Liver (tissue), 9 donors: ENCODE measurements around the gene LAMA5. TPM values are rescaled to one million over a fixed set of nuclear protein-coding genes. Genes with fewer than 3 reads are reported as not detected.

Source experiments
- DNase-seq: peaks from one replicate; pipeline ENCODE4 v3.0.0-alpha.2; 2017; ENCODE audit warnings: low spot score
- H3K27ac ChIP-seq, 2 donors: one replicate each; pipeline ENCODE4 v1.7.0; 2013; ENCODE audit warnings: inconsistent platforms in 2 of 2, low read length in 2 of 2, control low read depth in 1 of 2, low read depth in 1 of 2, mild to moderate bottlenecking in 1 of 2
- H3K27me3 ChIP-seq, 4 donors: one replicate each; pipeline versions ENCODE4 v1.6.1 to v1.7.0; 2013; ENCODE audit warnings: low read length in 3 of 4, inconsistent platforms in 1 of 4, mild to moderate bottlenecking in 1 of 4, moderate library complexity in 1 of 4; ENCODE audit not compliant: control insufficient read depth in 4 of 4, insufficient read depth in 4 of 4
- H3K36me3 ChIP-seq, 4 donors: one replicate each; pipeline versions ENCODE4 v1.6.1 to v1.7.0; 2013; ENCODE audit warnings: low read length in 3 of 4, mild to moderate bottlenecking in 3 of 4, low read depth in 1 of 4, moderate library complexity in 1 of 4; ENCODE audit not compliant: control insufficient read depth in 4 of 4, insufficient read depth in 3 of 4
- H3K4me1 ChIP-seq, 4 donors: one replicate each; pipeline versions ENCODE4 v1.6.1 to v1.7.0; 2013; ENCODE audit warnings: low read length in 3 of 4, mild to moderate bottlenecking in 3 of 4, moderate library complexity in 1 of 4; ENCODE audit not compliant: control insufficient read depth in 4 of 4, insufficient read depth in 4 of 4
- H3K4me3 ChIP-seq, 3 donors: one replicate each; pipeline versions ENCODE4 v1.6.1 to v1.7.0; 2013; ENCODE audit warnings: low read length in 3 of 3, control low read depth in 1 of 3, low read depth in 1 of 3, mild to moderate bottlenecking in 1 of 3
- H3K9ac ChIP-seq, 2 donors: one replicate each; pipeline ENCODE4 v1.7.0; 2013; ENCODE audit warnings: low read length in 2 of 2, mild to moderate bottlenecking in 2 of 2, moderate library complexity in 2 of 2, control low read depth in 1 of 2, low read depth in 1 of 2
- H3K9me3 ChIP-seq, 4 donors: one replicate each; pipeline versions ENCODE4 v1.6.1 to v1.7.0; 2013; ENCODE audit warnings: low read length in 3 of 4; ENCODE audit not compliant: control insufficient read depth in 4 of 4
- ATF3 ChIP-seq: IDR thresholded peaks from 2 replicates; pipeline ENCODE4 v1.6.1; 2016; ENCODE audit warnings: antibody characterized with exemption
- CTCF ChIP-seq: fragments of 150-350 bp; IDR thresholded peaks from 2 replicates; pipeline ENCODE4 v1.5.1; 2017; ENCODE audit warnings: improper control_type of control experiment, low read depth, low read length; ENCODE audit not compliant: missing input control
- EGR1 ChIP-seq, 2 donors: IDR thresholded peaks; 2 replicates each; pipeline ENCODE4 v1.6.1; 2016 to 2018; ENCODE audit warnings: antibody characterized with exemption in 2 of 2, low read depth in 2 of 2
- FOXA1 ChIP-seq: IDR thresholded peaks from 2 replicates; pipeline ENCODE4 v1.6.1; 2016; ENCODE audit warnings: antibody characterized with exemption
- FOXA2 ChIP-seq: IDR thresholded peaks from 2 replicates; pipeline ENCODE4 v1.6.1; 2016; ENCODE audit warnings: antibody characterized with exemption
- HNF4G ChIP-seq: IDR thresholded peaks from 2 replicates; pipeline ENCODE4 v1.6.1; 2016; ENCODE audit warnings: antibody characterized with exemption
- JUND ChIP-seq, 2 donors: IDR thresholded peaks; 2 replicates each; pipeline ENCODE4 v1.6.1; 2016; ENCODE audit warnings: antibody characterized with exemption in 2 of 2
- MAX ChIP-seq: IDR thresholded peaks from 2 replicates; pipeline ENCODE4 v1.6.1; 2016; ENCODE audit warnings: antibody characterized with exemption
- RAD21 ChIP-seq, 2 donors: IDR thresholded peaks; 2 replicates each; pipeline ENCODE4 v1.6.1; 2016; ENCODE audit warnings: antibody characterized with exemption in 2 of 2, mild to moderate bottlenecking in 2 of 2
- YY1 ChIP-seq: IDR thresholded peaks from 2 replicates; pipeline ENCODE4 v1.6.1; 2016; ENCODE audit warnings: antibody characterized with exemption, mild to moderate bottlenecking
- ZBTB33 ChIP-seq: IDR thresholded peaks from 2 replicates; pipeline ENCODE4 v1.6.1; 2016; ENCODE audit warnings: antibody characterized with exemption
- WGBS: extraction: QIAGEN DNeasy Blood & Tissue Kit; methylation state at CpG from one replicate; pipeline ENCODE4 v1.1.7; 2013; 5-methylcytosine and 5-hydroxymethylcytosine counted together
- polyA plus RNA-seq, 2 donors: library from polyadenylated mRNA; stranded (reverse) in 1 of 2; unstranded in 1 of 2; fragments of 200-250 nt in 1 of 2; fragments of >200 nt in 1 of 2; fragmentation: Nextera tagmentation in 1 of 2; extraction: Ambion mirVana in 1 of 2; gene quantifications; one replicate each; pipeline versions ENCODE4 v1.2.1 to v1.2.3, GENCODE V29; 2013 to 2015
- total RNA-seq, 2 donors: library from RNA; depleted of rRNA; stranded (reverse); fragments of >200 nt; gene quantifications; one replicate each; pipeline ENCODE4 v1.2.3, GENCODE V29; 2014
- donor health status: healthy.
- donor health status: healthy.
- donor health status: healthy.
- donor health status: healthy.
- donor health status: healthy.

LAMA5 gene
- total and polyA plus RNA-seq, 4 donors, result 3.6 to 40.2 (median 13.7) TPM

- Histone ChIP-seq H3K27ac (no peak overlapping the region), H3K36me3 (peaks cover 20 to 40% (median 30%) of the 10 kb centered on the region in 4 donors), H3K9me3 (no peaks in the 10 kb centered on the region), H3K4me1 (peaks cover 13 to 37% (median 29%) of the 10 kb centered on the region in 4 donors), H3K4me3 (no peak overlapping the region), H3K27me3 (no peaks in the 10 kb centered on the region), H3K9ac (no peak overlapping the region)
- TF ChIP-seq MAX (no peak), ATF3 (no peak), JUND (IDR thresholded peaks at IDR 0.05) (no peak), FOXA2 (no peak), ZBTB33 (no peak)
- WGBS, result 95% methylated on average over 27 of the region's 27 CpGs
- no peak for DNase-seq
Measured at GRCh38 chr20:62306414-62307187, 60.5 kb downstream of the LAMA5 start.

GRCh38 chr20:62305765-62306413, 61.2 kb downstream of the LAMA5 start:
- H3K27ac ChIP-seq, result peak overlapping the region; percentile 100

More at GRCh38 chr20:62305765-62306413, 61.2 kb downstream of the LAMA5 start:
- TF ChIP-seq RAD21 (IDR thresholded peaks at IDR 0.05), result no peak
- TF ChIP-seq ZBTB33, result no peak
- TF ChIP-seq FOXA1, result no peak
- TF ChIP-seq ATF3, result no peak
- TF ChIP-seq MAX, result no peak
- TF ChIP-seq YY1, result no peak
- no peak for TF ChIP-seq CTCF
- TF ChIP-seq HNF4G, result no peak
- no peak for TF ChIP-seq EGR1 (IDR thresholded peaks at IDR 0.05; ENCODE audit: low read depth in 2 of 2)
- Histone ChIP-seq H3K4me1 (peaks cover 13 to 37% (median 31%) of the 10 kb centered on the region in 4 donors), H3K36me3 (peaks cover 20 to 39% (median 28%) of the 10 kb centered on the region in 4 donors), H3K9ac (no peak overlapping the region), H3K4me3 (no peak overlapping the region), H3K9me3 (no peaks in the 10 kb centered on the region), H3K27me3 (no peaks in the 10 kb centered on the region)
- no peak for DNase-seq
- 80% methylated on average over 33 of the region's 33 CpGs for WGBS
